ENCODE results near the gene ACTL8.

Gene ACTL8

GRCh38 chr1:17780916-17781315, 25.8 kb downstream of the ACTL8 start:
- no peaks in the 10 kb centered on the region for H3K9me2 ChIP-seq (replicated peaks; ENCODE audit: control insufficient read depth, low read length)
- no peak overlapping the region for H3K4me2 ChIP-seq (ENCODE audit: low read length)
- TF ChIP-seq EZH2phosphoT487 (IDR thresholded peaks at IDR 0.05; ENCODE audit: borderline replicate concordance, low read length) = no peak
- TF ChIP-seq CTCF (IDR thresholded peaks at IDR 0.05; ENCODE audit: low read depth, low read length, poor library complexity, severe bottlenecking) = no peak
- H3F3A ChIP-seq (ENCODE audit: control insufficient read depth, insufficient read depth) = no peaks in the 10 kb centered on the region
- no peaks in the 10 kb centered on the region for H3K36me3 ChIP-seq (ENCODE audit: control insufficient read depth, low read length)
- H4K20me1 ChIP-seq (ENCODE audit: control insufficient read depth, insufficient read depth, low read depth, low read length) = no peaks in the 10 kb centered on the region
- H3K4me1 ChIP-seq (ENCODE audit: control insufficient read depth, low read length) = no peaks in the 10 kb centered on the region
- H3K79me2 ChIP-seq (ENCODE audit: control insufficient read depth, low read length) = no peaks in the 10 kb centered on the region
- no peak overlapping the region for H3K4me3 ChIP-seq (ENCODE audit: low read length)
- H3K9me3 ChIP-seq (ENCODE audit: control insufficient read depth, insufficient read depth, low read length) = no peaks in the 10 kb centered on the region
- H3K27ac ChIP-seq (ENCODE audit: low read depth, low read length) = no peak overlapping the region
- H3K27me3 ChIP-seq (ENCODE audit: control insufficient read depth, low read length) = 0 out of 2 replicates have a peak, but pooled peaks cover 2% of the 10 kb centered on the region

DNA sequence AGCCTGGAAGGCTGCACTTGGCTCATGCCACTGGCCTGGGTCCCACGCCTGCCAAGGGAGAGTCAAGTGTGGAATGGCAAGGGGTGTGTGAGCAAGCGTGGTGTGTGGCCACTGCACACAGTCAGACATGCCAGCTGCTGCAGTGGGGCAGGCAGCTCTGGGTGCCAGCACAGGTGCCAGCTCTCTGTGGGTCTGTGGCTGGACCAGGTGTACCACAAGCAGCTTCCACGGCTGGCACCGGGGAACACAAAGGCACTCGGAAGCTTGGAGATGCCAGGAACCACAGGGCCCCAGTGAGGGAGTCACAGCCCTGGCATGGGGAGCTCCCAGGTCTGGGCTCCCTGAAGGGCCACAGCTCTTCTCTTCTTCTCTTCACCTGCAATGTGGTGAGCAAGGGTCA, 34.8 kb downstream of the ACTL8 start:
- H3K4me1 ChIP-seq (ENCODE audit: control insufficient read depth, low read length) = peaks cover 11% of the 10 kb centered on the region
- H3F3A ChIP-seq (ENCODE audit: control insufficient read depth, insufficient read depth) = no peaks in the 10 kb centered on the region
- H4K20me1 ChIP-seq (ENCODE audit: control insufficient read depth, insufficient read depth, low read depth, low read length) = no peaks in the 10 kb centered on the region
- H3K9me3 ChIP-seq (ENCODE audit: control insufficient read depth, insufficient read depth, low read length) = peaks cover 10% of the 10 kb centered on the region; the same call in 1 of the 2 replicates
- H3K79me2 ChIP-seq (ENCODE audit: control insufficient read depth, low read length) = no peaks in the 10 kb centered on the region
- no peaks in the 10 kb centered on the region for H3K9me2 ChIP-seq (replicated peaks; ENCODE audit: control insufficient read depth, low read length)
- H3K27ac ChIP-seq (ENCODE audit: low read depth, low read length) = no peak overlapping the region
- H3K27me3 ChIP-seq (ENCODE audit: control insufficient read depth, low read length) = 0 out of 2 replicates have a peak, but pooled peaks cover 3% of the 10 kb centered on the region
- no peak overlapping the region for H3K4me2 ChIP-seq (ENCODE audit: low read length)
- H3K4me3 ChIP-seq (ENCODE audit: low read length) = no peak overlapping the region
- TF ChIP-seq EZH2phosphoT487 (IDR thresholded peaks at IDR 0.05; ENCODE audit: borderline replicate concordance, low read length) = no peak
- no peak for TF ChIP-seq CTCF (IDR thresholded peaks at IDR 0.05; ENCODE audit: low read depth, low read length, poor library complexity, severe bottlenecking)
- H3K36me3 ChIP-seq (ENCODE audit: control insufficient read depth, low read length) = no peaks in the 10 kb centered on the region

- TF ChIP-seq CTCF (IDR thresholded peaks at IDR 0.05; ENCODE audit: low read depth, low read length, poor library complexity, severe bottlenecking) (no peak), EZH2phosphoT487 (IDR thresholded peaks at IDR 0.05; ENCODE audit: borderline replicate concordance, low read length) (no peak)
- H4K20me1 ChIP-seq (ENCODE audit: control insufficient read depth, insufficient read depth, low read depth, low read length) = no peaks in the 10 kb centered on the region
- 0 out of 2 replicates have a peak, but pooled peaks cover 3% of the 10 kb centered on the region for H3K27me3 ChIP-seq (ENCODE audit: control insufficient read depth, low read length)
- H3K4me3 ChIP-seq (ENCODE audit: low read length) = no peak overlapping the region
- H3K36me3 ChIP-seq (ENCODE audit: control insufficient read depth, low read length) = no peaks in the 10 kb centered on the region
- H3K4me2 ChIP-seq (ENCODE audit: low read length) = no peak overlapping the region
- peaks cover 17% of the 10 kb centered on the region for H3K4me1 ChIP-seq (ENCODE audit: control insufficient read depth, low read length)
- H3K27ac ChIP-seq (ENCODE audit: low read depth, low read length) = no peak overlapping the region
- no peaks in the 10 kb centered on the region for H3K79me2 ChIP-seq (ENCODE audit: control insufficient read depth, low read length)
- peaks cover 10% of the 10 kb centered on the region; the same call in 1 of the 2 replicates for H3K9me3 ChIP-seq (ENCODE audit: control insufficient read depth, insufficient read depth, low read length)
- H3F3A ChIP-seq (ENCODE audit: control insufficient read depth, insufficient read depth) = 0 out of 2 replicates have a peak, but pooled peaks cover 4% of the 10 kb centered on the region
- no peaks in the 10 kb centered on the region for H3K9me2 ChIP-seq (replicated peaks; ENCODE audit: control insufficient read depth, low read length)
These were observed 35.4 kb downstream of the ACTL8 start for GRCh38 chr1:17790383-17791054.
